ENCODE data around the gene DSG2.

The DSG2 gene

DNA sequence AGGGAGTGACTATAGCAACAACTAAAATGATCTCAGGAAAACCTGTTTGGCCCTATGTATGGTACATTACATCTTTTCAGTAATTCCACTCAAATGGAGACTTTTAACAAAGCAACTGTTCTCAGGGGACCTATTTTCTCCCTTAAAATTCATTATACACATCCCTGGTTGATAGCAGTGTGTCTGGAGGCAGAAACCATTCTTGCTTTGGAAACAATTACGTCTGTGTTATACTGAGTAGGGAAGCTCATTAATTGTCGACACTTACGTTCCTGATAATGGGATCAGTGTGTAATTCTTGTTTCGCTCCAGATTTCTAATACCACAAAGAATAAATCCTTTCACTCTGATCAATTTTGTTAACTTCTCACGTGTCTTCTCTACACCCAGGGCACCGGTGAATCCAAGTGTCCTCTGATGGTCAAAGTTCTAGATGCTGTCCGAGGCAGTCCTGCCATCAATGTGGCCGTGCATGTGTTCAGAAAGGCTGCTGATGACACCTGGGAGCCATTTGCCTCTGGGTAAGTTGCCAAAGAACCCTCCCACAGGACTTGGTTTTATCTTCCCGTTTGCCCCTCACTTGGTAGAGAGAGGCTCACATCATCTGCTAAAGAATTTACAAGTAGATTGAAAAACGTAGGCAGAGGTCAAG, 94.7 kb downstream of the DSG2 start:
- no peak for DNase-seq

DNA sequence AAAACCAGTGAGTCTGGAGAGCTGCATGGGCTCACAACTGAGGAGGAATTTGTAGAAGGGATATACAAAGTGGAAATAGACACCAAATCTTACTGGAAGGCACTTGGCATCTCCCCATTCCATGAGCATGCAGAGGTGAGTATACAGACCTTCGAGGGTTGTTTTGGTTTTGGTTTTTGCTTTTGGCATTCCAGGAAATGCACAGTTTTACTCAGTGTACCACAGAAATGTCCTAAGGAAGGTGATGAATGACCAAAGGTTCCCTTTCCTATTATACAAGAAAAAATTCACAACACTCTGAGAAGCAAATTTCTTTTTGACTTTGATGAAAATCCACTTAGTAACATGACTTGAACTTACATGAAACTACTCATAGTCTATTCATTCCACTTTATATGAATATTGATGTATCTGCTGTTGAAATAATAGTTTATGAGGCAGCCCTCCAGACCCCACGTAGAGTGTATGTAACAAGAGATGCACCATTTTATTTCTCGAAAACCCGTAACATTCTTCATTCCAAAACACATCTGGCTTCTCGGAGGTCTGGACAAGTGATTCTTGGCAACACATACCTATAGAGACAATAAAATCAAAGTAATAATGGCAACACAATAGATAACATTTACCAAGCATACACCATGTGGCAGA, 97.3 kb downstream of the DSG2 start:
- no peak for DNase-seq

DNA sequence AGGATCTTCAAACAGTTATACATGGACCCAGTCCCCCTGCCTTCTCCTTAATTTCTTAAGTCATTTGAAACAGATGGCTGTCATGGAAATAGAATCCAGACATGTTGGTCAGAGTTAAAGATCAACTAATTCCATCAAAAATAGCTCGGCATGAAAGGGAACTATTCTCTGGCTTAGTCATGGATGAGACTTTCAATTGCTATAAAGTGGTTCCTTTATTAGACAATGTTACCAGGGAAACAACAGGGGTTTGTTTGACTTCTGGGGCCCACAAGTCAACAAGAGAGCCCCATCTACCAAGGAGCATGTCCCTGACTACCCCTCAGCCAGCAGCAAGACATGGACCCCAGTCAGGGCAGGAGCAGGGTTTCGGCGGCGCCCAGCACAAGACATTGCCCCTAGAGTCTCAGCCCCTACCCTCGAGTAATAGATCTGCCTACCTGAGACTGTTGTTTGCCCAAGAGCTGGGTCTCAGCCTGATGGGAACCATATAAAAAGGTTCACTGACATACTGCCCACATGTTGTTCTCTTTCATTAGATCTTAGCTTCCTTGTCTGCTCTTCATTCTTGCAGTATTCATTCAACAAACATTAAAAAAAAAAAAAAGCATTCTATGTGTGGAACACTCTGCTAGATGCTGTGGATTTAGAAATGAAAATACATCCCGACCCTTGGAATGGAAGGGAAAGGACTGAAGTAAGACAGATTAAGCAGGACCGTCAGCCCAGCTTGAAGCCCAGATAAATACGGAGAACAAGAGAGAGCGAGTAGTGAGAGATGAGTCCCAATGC, 98.3 kb downstream of the DSG2 start:
- no peak for DNase-seq

DNA sequence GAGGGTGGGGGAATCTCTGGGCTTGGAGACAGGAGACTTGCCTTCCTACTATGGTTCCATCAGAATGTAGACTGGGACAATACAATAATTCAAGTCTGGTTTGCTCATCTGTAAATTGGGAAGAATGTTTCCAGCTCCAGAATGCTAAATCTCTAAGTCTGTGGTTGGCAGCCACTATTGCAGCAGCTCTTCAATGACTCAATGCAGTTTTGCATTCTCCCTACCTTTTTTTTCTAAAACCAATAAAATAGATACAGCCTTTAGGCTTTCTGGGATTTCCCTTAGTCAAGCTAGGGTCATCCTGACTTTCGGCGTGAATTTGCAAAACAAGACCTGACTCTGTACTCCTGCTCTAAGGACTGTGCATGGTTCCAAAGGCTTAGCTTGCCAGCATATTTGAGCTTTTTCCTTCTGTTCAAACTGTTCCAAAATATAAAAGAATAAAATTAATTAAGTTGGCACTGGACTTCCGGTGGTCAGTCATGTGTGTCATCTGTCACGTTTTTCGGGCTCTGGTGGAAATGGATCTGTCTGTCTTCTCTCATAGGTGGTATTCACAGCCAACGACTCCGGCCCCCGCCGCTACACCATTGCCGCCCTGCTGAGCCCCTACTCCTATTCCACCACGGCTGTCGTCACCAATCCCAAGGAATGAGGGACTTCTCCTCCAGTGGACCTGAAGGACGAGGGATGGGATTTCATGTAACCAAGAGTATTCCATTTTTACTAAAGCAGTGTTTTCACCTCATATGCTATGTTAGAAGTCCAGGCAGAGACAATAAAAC, 100.2 kb downstream of the DSG2 start:
- DNase-seq, result no peak
